ENCODE data around the gene MAPK8IP2.

The MAPK8IP2 gene

GRCh38 chr22:50600538-50600937 is at the start of gene MAPK8IP2:
Gene MAPK8IP2 (plus strand): TSS chr22:50600793. CDS start chr22:50600819, 26 bp downstream.
- TF ChIP-seq, protein P1, sequence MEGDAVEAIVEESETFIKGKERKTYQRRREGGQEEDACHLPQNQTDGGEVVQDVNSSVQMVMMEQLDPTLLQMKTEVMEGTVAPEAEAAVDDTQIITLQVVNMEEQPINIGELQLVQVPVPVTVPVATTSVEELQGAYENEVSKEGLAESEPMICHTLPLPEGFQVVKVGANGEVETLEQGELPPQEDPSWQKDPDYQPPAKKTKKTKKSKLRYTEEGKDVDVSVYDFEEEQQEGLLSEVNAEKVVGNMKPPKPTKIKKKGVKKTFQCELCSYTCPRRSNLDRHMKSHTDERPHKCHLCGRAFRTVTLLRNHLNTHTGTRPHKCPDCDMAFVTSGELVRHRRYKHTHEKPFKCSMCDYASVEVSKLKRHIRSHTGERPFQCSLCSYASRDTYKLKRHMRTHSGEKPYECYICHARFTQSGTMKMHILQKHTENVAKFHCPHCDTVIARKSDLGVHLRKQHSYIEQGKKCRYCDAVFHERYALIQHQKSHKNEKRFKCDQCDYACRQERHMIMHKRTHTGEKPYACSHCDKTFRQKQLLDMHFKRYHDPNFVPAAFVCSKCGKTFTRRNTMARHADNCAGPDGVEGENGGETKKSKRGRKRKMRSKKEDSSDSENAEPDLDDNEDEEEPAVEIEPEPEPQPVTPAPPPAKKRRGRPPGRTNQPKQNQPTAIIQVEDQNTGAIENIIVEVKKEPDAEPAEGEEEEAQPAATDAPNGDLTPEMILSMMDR (IDR thresholded peaks at IDR 0.05; ENCODE audit: extremely low read depth, missing control alignments), result no peak
- DNase-seq (ENCODE audit: low spot score), result peak; percentile 77

GRCh38 chr22:50551160-50551752 is 49.3 kb upstream of the MAPK8IP2 start:
- DNase-seq (ENCODE audit: low spot score), result no peak
- TF ChIP-seq, protein P1 (IDR thresholded peaks at IDR 0.05; ENCODE audit: extremely low read depth, missing control alignments), result no peak

DNA sequence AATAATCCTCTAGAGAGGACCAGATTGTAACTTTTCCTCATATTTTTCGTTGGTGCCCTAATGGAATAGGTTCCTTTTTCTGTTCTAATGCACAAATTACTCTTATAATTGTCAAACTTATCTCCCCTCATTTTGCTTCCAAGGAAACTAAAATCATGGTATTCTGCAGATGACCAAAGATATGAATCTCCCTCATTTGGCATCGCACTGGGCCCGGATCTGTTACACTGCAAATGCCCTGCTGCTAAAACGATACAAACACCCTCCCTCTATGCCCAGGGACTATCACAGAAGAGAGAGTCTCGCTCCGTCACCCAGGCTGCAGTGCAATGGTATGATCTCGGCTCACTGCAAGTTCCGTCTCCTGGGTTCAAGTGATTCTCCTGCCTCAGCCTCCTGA is 47.3 kb upstream of the MAPK8IP2 start:
- no peak for DNase-seq (ENCODE audit: low spot score)

GRCh38 chr22:50556703-50557102 is 43.9 kb upstream of the MAPK8IP2 start:
- no peak for DNase-seq (ENCODE audit: low spot score)
- TF ChIP-seq, protein P1 (IDR thresholded peaks at IDR 0.05; ENCODE audit: extremely low read depth, missing control alignments), result no peak

More for the DNA sequence above, 47.3 kb upstream of the MAPK8IP2 start:
- TF ChIP-seq, protein P1 (IDR thresholded peaks at IDR 0.05; ENCODE audit: extremely low read depth, missing control alignments), result no peak

DNA sequence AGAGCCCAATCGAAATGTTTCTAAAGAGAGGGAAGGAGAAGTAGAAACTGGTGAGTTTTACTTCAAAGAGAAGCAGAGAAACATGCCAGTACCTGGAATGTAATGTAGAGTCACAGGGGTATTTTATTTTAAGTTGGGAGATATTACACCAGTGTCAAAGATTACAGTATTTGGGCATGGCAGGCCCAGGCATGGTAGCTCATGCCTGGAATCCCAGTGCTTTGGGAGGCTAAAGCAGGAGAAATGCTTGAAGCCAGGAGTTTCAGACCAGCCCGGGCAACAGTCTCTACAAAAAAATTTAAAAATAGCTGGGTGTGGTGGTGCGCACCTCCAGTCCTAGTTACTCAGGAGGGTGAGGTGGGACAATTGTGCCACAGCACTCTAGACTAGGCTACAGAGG is 40.6 kb upstream of the MAPK8IP2 start:
- TF ChIP-seq, protein P1 (IDR thresholded peaks at IDR 0.05; ENCODE audit: extremely low read depth, missing control alignments), result no peak
- DNase-seq (ENCODE audit: low spot score), result no peak

DNA sequence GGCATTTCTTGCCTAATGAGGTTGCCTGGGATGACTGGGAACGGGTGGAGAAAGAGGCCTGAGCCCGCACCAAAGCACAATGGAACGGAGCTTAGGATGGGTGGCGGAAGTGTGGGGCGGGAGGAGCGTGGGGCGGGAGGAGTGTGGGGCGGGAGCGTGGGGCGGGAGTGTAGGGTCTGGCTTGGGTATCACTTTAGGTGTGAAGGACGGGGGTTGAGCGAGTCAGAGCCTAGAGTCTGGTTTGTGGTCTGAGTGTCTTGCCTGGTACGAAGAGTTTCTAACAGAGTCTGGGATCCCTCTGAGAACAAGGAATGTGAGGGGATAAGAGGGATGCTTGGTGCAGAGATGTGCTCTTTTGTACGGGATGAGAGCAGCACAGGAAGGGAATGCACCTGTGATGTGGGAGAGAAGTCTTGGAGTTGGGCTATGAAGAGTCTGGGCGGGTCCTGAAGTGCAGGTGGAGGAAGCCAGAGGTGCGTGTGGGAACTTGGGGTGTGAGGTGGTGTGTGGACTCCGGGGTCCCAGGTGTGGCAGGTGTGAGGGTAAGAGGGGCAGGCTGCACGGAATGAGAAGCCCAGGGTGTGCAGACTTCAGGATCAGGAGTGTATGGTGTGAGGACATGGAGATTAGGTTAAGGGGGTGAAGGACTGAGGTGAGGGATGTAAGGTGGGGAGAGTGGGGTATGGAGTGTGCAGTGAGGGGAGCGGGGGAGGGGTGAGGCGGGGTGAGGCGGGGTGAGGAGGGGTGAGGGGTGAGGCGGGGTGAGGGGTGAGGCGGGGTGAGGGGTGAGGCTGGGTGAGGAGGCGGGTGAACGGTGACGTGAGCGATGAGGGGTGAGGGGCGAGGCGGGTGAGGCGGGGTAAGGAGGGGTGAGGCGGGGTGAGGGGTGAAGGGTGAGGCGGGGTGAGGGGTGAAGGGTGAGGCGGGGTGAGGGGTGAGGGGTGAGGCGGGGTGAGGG is 38.9 kb upstream of the MAPK8IP2 start:
- TF ChIP-seq, protein P1 (IDR thresholded peaks at IDR 0.05; ENCODE audit: extremely low read depth, missing control alignments), result no peak
- DNase-seq (ENCODE audit: low spot score), result no peak
